ENCODE data around the gene ZNF836.

The ZNF836 gene

GRCh38 chr19:52211926-52212571 lies 40.6 kb upstream of the ZNF836 start:
- no peak for TF ChIP-seq CTCF (IDR thresholded peaks at IDR 0.05)

GRCh38 chr19:52211203-52211602 lies 39.8 kb upstream of the ZNF836 start:
- TF ChIP-seq CTCF (IDR thresholded peaks at IDR 0.05) = no peak

- TF ChIP-seq CTCF (IDR thresholded peaks at IDR 0.05) = no peak
These were observed 35.1 kb upstream of the ZNF836 start for GRCh38 chr19:52206481-52206880.

GRCh38 chr19:52200044-52200443 lies 28.6 kb upstream of the ZNF836 start:
- no peak for TF ChIP-seq CTCF (IDR thresholded peaks at IDR 0.05)

GRCh38 chr19:52198678-52199077 lies 27.3 kb upstream of the ZNF836 start:
- no peak for TF ChIP-seq CTCF (IDR thresholded peaks at IDR 0.05)

- no peak for TF ChIP-seq CTCF (IDR thresholded peaks at IDR 0.05)
These were observed 26.5 kb upstream of the ZNF836 start for GRCh38 chr19:52197964-52198363.

GRCh38 chr19:52196256-52196967 lies 25.0 kb upstream of the ZNF836 start:
- no peak for TF ChIP-seq CTCF (IDR thresholded peaks at IDR 0.05)

Measured in LNCAP (cell line).